ENCODE data around the gene NDUFB10.

NDUFB10 gene

GRCh38 chr16:1936945-1937479 is 22.3 kb upstream of the NDUFB10 start:
- no peak for TF ChIP-seq GATA3 (IDR thresholded peaks at IDR 0.05; ENCODE audit: low read depth, low read length)
- no peak for TF ChIP-seq GATA2 (IDR thresholded peaks at IDR 0.05; ENCODE audit: low read depth, low read length)

- TF ChIP-seq GATA2 (IDR thresholded peaks at IDR 0.05; ENCODE audit: low read depth, low read length) (no peak), GATA3 (IDR thresholded peaks at IDR 0.05; ENCODE audit: low read depth, low read length) (no peak)
Observed at GRCh38 chr16:1938316-1938715, 21.0 kb upstream of the NDUFB10 start.

GRCh38 chr16:1938910-1939309 is 20.4 kb upstream of the NDUFB10 start:
- no peak for TF ChIP-seq GATA2 (IDR thresholded peaks at IDR 0.05; ENCODE audit: low read depth, low read length)
- no peak for TF ChIP-seq GATA3 (IDR thresholded peaks at IDR 0.05; ENCODE audit: low read depth, low read length)

- TF ChIP-seq GATA3 (IDR thresholded peaks at IDR 0.05; ENCODE audit: low read depth, low read length), result no peak
- no peak for TF ChIP-seq GATA2 (IDR thresholded peaks at IDR 0.05; ENCODE audit: low read depth, low read length)
Observed at GRCh38 chr16:1940273-1941161, 18.8 kb upstream of the NDUFB10 start.

GRCh38 chr16:1941162-1942046 is 17.9 kb upstream of the NDUFB10 start:
- TF ChIP-seq GATA3 (IDR thresholded peaks at IDR 0.05; ENCODE audit: low read depth, low read length), result no peak
- TF ChIP-seq GATA2 (IDR thresholded peaks at IDR 0.05; ENCODE audit: low read depth, low read length), result no peak

GRCh38 chr16:1942047-1942809 is 17.1 kb upstream of the NDUFB10 start:
- TF ChIP-seq GATA2 (IDR thresholded peaks at IDR 0.05; ENCODE audit: low read depth, low read length) (no peak), GATA3 (IDR thresholded peaks at IDR 0.05; ENCODE audit: low read depth, low read length) (no peak)

GRCh38 chr16:1942810-1943726 is 16.3 kb upstream of the NDUFB10 start, which contains the start of gene MSRB1:
MSRB1 (minus strand) TSS chr16:1943199; CDS start chr16:1943156, 43 bp downstream.
- no peak for TF ChIP-seq GATA2 (IDR thresholded peaks at IDR 0.05; ENCODE audit: low read depth, low read length)
- no peak for TF ChIP-seq GATA3 (IDR thresholded peaks at IDR 0.05; ENCODE audit: low read depth, low read length)

GRCh38 chr16:1944612-1945199 is 14.6 kb upstream of the NDUFB10 start:
- TF ChIP-seq GATA2 (IDR thresholded peaks at IDR 0.05; ENCODE audit: low read depth, low read length), result no peak
- no peak for TF ChIP-seq GATA3 (IDR thresholded peaks at IDR 0.05; ENCODE audit: low read depth, low read length)

GRCh38 chr16:1945559-1946391 is 13.6 kb upstream of the NDUFB10 start:
- TF ChIP-seq GATA2 (IDR thresholded peaks at IDR 0.05; ENCODE audit: low read depth, low read length) (no peak), GATA3 (IDR thresholded peaks at IDR 0.05; ENCODE audit: low read depth, low read length) (no peak)

GRCh38 chr16:1946495-1947368 is 12.6 kb upstream of the NDUFB10 start:
- TF ChIP-seq GATA3 (IDR thresholded peaks at IDR 0.05; ENCODE audit: low read depth, low read length) (no peak), GATA2 (IDR thresholded peaks at IDR 0.05; ENCODE audit: low read depth, low read length) (no peak)

GRCh38 chr16:1947369-1947670 is 12.0 kb upstream of the NDUFB10 start:
- TF ChIP-seq GATA3 (IDR thresholded peaks at IDR 0.05; ENCODE audit: low read depth, low read length) (no peak), GATA2 (IDR thresholded peaks at IDR 0.05; ENCODE audit: low read depth, low read length) (no peak)
